ENCODE results near the gene ZDHHC7. TPM values are rescaled to one million over a fixed set of nuclear protein-coding genes. Genes with fewer than 3 reads are reported as not detected.

The ZDHHC7 gene
- total and polyA plus RNA-seq, 9 of the 15 experiments (the other 6 are each of a cell fraction or from before 2014, with no cell fraction given), result 1.7 to 49.7 (median 37.4) TPM

DNA sequence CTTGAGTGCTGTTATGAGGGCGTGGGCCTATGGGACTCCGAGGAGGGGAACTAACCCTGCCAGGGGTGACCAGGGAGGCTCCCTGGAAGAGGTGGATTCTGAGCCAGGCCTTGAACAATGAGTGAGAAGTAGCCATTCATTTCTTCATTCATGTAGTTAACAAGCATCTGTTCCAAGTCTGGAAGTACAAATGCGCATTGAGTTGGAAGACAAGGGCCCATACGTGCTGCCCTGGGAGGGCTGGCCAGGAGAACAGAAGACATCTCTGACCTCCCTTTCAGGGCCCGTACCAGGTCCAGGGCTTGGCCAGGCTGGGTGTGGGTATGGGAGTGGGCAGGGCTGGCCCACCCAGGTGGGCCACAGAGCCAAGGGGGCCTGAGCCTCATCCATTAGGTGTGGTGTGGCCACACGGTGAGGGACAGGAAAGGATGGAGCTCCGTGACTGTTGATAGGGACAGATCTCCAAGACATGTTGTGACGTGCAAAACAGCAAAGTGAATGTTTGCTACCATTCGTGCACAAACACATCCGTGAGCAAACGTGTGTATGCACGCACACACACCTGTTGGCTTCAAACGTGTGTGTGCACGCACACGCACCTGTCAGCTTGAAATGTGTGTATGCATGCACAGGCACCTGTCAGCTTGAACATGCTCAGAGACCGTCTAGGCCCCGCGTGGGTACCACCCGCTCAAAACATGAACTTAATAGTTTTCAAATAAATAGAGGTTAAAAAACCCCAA, 46.8 kb downstream of the ZDHHC7 start:
- WGBS (ENCODE audit: insufficient coverage, low coverage, missing lambda C conversion rate), result 24% methylated on average over 19 of the region's 19 CpGs
- DNase-seq (ENCODE audit: extremely low read depth in 1 of 4, low spot score in 3 of 4), result no peak
- Histone ChIP-seq H3K9ac (ENCODE audit: insufficient read depth in 1 of 2, low read depth in 2 of 2, low read length in 2 of 2) (0 out of 4 replicates have a peak overlapping the region, but pooled peaks of 1 of the 2 experiments have one; percentile 18), H3K27me3 (ENCODE audit: control insufficient read depth in 2 of 2, insufficient read depth in 2 of 2, low read length in 2 of 2) (peaks cover 14 to 36% of the 10 kb centered on the region in 2 experiments; a peak in 4 of 5 replicates), H2AFZ (ENCODE audit: low read depth, low read length) (no peak overlapping the region), H3K4me2 (ENCODE audit: insufficient read depth, low read length) (no peak overlapping the region), H3K27ac (ENCODE audit: extremely low read depth, low read depth, low read length) (no peak overlapping the region), H3K9me3 (replicated peaks; ENCODE audit: control insufficient read depth, insufficient read depth, low read depth, low read length) (peaks cover 5% of the 10 kb centered on the region; the same call in 1 of the 2 replicates), H4K20me1 (replicated peaks; ENCODE audit: control insufficient read depth, insufficient read depth, low read length) (peaks cover 5% of the 10 kb centered on the region), H3K9me1 (ENCODE audit: control insufficient read depth, insufficient read depth, low read length) (no peaks in the 10 kb centered on the region), H3K4me1 (replicated peaks in 1 of 2; ENCODE audit: control insufficient read depth in 2 of 2, insufficient read depth in 2 of 2, low read length in 2 of 2) (peaks cover under 1 to 25% of the 10 kb centered on the region in 2 experiments; a peak in 2 of 5 replicates), H3K36me3 (ENCODE audit: control insufficient read depth, insufficient read depth, low read length) (no peaks in the 10 kb centered on the region), H3K4me3 (no peak overlapping the region), H3K79me2 (ENCODE audit: control insufficient read depth, insufficient read depth, low read length) (no peaks in the 10 kb centered on the region)
- no peak for ATAC-seq
- BruUV-seq (replicated peaks), result no TSS peak
- ChIA-PET POLR2A (no interaction called here), CTCF (ENCODE audit: low intra/inter-chr PET ratio) (no interaction called here)
- peak; percentile 52 for TF ChIP-seq ZFP36 (IDR thresholded peaks at IDR 0.05; ENCODE audit: low read depth, low read length, partially characterized antibody)
- TF ChIP-seq ZFPM2 (CRISPR knock-in tag; IDR thresholded peaks at IDR 0.05), result no peak
- in situ Hi-C loops (cut with MboI), result loop anchor here (5.0 kb wide), 1 partner anchor 207 kb away; no protein-coding TSS in a partner anchor
- no peak for FAIRE-seq
- intact Hi-C loops (cut with micrococcal nuclease), result no loop called here

GRCh38 chr16:84963066-84963465, 48.3 kb downstream of the ZDHHC7 start:
- Histone ChIP-seq H3K9ac (ENCODE audit: insufficient read depth in 1 of 2, low read depth in 2 of 2, low read length in 2 of 2) (peak overlapping the region in 1 of 2 experiments; percentile 47; a peak in 1 of 4 replicates), H3K4me2 (ENCODE audit: insufficient read depth, low read length) (peak overlapping the region; percentile 28; the same call in 1 of the 2 replicates), H2AFZ (ENCODE audit: low read depth, low read length) (peak overlapping the region; percentile 62), H3K79me2 (ENCODE audit: control insufficient read depth, insufficient read depth, low read length) (no peaks in the 10 kb centered on the region), H3K9me3 (replicated peaks; ENCODE audit: control insufficient read depth, insufficient read depth, low read depth, low read length) (peaks cover 5% of the 10 kb centered on the region; the same call in 1 of the 2 replicates), H3K4me3 (no peak overlapping the region), H3K4me1 (replicated peaks in 1 of 2; ENCODE audit: control insufficient read depth in 2 of 2, insufficient read depth in 2 of 2, low read length in 2 of 2) (peaks cover 3 to 33% of the 10 kb centered on the region in 2 experiments; a peak in 2 of 5 replicates), H3K27ac (ENCODE audit: extremely low read depth, low read depth, low read length) (no peak overlapping the region), H3K36me3 (ENCODE audit: control insufficient read depth, insufficient read depth, low read length) (no peaks in the 10 kb centered on the region), H3K27me3 (ENCODE audit: control insufficient read depth in 2 of 2, insufficient read depth in 2 of 2, low read length in 2 of 2) (peaks cover 14 to 30% of the 10 kb centered on the region in 2 experiments; a peak in 4 of 5 replicates), H4K20me1 (replicated peaks; ENCODE audit: control insufficient read depth, insufficient read depth, low read length) (peaks cover 5% of the 10 kb centered on the region), H3K9me1 (ENCODE audit: control insufficient read depth, insufficient read depth, low read length) (no peaks in the 10 kb centered on the region)
- ChIA-PET POLR2A (interaction anchor here (0.6 to 2.2 kb wide), 3 partner anchors 9 to 554 kb away, joined by 5 to 10 read pairs (median 8); no protein-coding TSS in a partner anchor), CTCF (ENCODE audit: low intra/inter-chr PET ratio) (no interaction called here)
- ATAC-seq, result no peak
- FAIRE-seq, result no peak
- intact Hi-C loops (cut with micrococcal nuclease) (loop anchor here (2.0 kb wide), 2 partner anchors 38 to 208 kb away; no protein-coding TSS in a partner anchor), in situ Hi-C loops (cut with MboI) (no loop called here)
- 16% methylated on average over 8 of the region's 8 CpGs for WGBS (ENCODE audit: insufficient coverage, low coverage, missing lambda C conversion rate)
- no TSS peak for BruUV-seq (replicated peaks)
- no peak for DNase-seq (ENCODE audit: extremely low read depth in 1 of 4, low spot score in 3 of 4)
- TF ChIP-seq RB1 (IDR thresholded peaks at IDR 0.05; ENCODE audit: low read depth) (no peak), SMARCC2 (IDR thresholded peaks at IDR 0.05; ENCODE audit: low read depth) (no peak)

Measured in K562 (cell line).